ENCODE measurements around the gene ZACN.

ZACN gene

DNA sequence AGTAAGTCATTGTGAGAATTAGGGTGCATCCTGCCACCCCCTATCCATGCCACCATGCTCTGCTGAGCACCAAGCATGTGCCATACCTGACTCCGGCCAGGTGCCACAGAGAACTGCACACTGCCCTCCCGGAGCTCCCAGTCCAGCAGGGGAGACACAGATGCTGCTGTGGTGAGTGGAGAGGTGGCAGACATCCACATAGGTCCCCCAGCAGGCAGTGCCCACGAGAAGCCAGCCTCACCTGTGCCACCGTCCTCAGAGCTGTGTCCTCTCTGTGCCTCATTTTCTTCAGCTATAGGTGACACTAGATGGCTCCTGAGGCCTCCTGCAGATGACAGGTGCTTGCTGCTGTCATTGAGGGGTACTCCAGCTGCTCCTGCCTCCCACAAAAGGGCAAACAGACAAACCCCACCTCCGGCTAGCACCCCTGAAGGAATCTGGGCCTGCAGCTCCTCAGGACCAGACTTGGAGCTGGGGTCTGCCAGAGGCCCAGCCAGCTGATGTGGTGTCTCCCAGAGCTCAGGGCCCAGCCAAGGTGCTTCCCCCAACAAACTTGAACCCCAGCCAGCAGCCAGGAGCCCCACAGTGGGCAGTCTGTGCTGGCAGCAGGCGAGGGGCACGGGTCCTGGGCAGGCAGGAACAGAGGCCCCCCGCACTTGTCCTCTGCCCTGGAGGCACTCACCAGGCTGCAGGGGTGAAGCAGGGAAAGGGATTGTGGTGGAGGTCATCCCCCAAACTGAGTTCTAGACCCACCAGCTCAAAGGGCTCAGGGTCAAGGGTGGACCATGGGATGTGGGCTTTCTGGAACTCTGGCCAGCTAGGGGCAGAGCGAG lies 45.0 kb downstream of the ZACN start:
- no peak for DNase-seq (ENCODE audit: extremely low spot score, insufficient read length, low read depth)
- FAIRE-seq, result no peak

DNA sequence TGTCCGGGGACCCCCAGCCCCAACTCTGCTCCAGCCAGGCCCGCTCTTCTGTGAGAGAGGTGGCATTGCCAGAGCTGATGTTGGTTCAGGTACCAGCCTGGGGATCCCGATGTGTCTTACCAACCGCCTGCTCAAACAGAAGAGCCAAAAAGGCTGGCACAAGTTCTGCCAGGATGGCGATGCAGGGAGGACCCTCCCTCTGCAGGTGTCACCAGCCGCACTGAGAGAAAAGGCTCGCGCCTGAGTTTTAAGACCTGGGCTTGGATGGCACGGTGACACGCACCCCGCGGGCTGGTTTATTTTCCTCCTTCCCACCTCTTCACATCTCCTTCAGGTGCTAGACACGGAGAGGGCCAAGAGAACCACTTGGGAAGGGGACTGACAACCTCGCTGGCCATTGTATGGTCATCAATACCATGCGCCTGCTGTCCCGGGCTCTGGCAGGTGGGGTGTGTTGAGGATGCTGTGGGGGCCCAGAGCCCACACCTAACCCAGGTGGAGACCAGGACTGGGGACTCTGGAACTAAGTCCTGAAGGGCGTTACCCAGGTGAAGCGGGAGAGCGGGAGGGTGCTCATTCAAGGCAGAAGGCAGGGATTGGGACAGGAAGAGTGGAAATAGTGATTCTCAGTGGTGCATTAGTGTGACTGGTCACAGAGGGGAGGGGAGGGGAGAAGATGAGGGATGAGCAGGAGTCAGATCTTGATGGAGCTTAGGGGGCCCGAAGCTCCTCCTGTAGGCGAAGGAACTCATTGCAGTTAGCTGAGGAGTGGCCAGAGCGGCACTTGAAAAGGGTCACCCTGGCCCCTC lies 45.8 kb downstream of the ZACN start:
- no peak for FAIRE-seq

DNA sequence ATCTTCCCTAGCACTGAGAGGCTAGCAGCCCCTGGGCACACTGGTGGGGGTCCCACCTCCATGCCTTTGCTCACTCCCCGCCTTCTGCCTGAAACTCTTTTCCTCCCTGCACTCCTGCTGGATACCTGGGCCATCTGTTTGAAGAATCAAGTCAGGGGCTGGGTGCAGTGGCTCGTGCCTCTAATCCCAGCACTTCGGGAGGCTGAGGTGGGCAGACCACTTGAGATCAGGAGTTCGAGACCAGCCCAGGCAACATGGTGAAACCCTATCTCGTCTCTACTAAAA lies 46.4 kb downstream of the ZACN start:
- no peak for FAIRE-seq
- DNase-seq (ENCODE audit: extremely low spot score, insufficient read length, low read depth), result no peak

More for the DNA sequence above, 45.8 kb downstream of the ZACN start:
- no peak for DNase-seq (ENCODE audit: extremely low spot score, insufficient read length, low read depth)

DNA sequence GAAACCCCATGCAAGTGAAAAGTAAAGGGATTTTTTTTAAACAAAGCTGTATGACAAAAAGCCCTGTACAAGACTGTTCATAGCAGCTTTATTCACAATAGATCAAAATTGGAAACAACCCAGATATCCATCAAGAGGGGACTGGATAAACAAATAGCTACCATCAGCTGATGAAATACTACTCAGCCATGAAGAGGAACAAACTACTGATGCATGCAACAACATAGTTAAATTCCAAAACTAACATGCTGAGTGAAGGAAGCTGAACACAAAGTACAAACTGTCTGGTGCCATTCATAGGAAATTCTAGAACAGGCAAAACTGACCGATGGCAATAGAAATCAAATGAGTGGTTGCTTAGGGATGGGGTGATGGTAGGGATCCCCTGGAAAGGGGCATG lies 46.9 kb downstream of the ZACN start:
- FAIRE-seq (no peak), DNase-seq (ENCODE audit: extremely low spot score, insufficient read length, low read depth) (no peak)

DNA sequence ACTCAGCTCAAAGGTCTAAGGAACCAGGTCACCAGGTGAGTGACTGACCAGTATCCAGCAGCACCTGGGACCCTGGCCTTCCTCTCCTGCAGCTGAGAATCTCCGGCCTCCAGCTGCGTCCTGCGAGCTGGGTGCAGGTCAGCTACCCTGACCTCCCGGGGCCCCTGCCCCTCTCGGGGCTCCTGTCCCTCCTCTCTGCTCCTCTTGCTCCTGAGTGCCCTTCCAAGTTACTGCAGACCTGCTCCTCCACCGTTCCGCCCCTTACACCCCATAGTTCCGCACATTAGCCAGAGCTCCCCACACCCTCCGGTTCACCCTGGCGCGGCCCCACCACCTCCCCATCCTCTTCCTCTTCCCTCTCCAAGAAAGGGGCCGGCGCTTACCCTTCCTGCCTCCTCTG lies 51.5 kb downstream of the ZACN start:
- no peak for FAIRE-seq
- no peak for DNase-seq (ENCODE audit: extremely low spot score, insufficient read length, low read depth)

DNA sequence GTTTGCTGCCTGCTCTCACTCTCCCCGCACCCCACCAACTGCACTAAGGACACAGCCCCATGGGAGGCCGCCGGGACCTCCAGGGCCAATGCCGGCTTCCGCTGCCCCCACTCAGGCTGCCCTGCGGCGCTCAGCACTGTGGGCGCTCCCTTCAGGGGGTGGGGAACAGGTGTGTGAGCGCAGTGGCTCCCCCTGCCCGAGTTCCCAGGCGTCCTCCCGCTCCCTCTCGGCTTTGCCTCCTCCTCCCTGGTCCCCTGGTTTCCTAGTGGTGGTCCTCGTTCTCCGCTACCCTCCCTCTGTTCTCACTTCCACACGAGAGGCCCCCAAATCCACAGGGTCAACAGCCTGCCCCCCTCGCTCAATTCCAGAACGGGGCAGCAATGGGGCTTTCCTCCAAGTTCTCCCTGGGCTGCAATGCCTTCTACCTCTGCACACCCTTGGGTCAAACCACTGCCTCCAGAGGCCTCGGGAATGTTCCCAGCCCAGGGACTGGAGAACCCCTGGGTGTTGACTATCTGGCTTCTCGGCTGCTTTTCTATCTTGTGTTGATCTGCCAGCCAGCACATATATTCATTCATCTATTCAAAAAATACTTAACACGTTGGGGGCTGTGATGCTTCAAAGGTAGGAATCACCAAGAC lies 52.2 kb downstream of the ZACN start:
- no peak for FAIRE-seq

DNA sequence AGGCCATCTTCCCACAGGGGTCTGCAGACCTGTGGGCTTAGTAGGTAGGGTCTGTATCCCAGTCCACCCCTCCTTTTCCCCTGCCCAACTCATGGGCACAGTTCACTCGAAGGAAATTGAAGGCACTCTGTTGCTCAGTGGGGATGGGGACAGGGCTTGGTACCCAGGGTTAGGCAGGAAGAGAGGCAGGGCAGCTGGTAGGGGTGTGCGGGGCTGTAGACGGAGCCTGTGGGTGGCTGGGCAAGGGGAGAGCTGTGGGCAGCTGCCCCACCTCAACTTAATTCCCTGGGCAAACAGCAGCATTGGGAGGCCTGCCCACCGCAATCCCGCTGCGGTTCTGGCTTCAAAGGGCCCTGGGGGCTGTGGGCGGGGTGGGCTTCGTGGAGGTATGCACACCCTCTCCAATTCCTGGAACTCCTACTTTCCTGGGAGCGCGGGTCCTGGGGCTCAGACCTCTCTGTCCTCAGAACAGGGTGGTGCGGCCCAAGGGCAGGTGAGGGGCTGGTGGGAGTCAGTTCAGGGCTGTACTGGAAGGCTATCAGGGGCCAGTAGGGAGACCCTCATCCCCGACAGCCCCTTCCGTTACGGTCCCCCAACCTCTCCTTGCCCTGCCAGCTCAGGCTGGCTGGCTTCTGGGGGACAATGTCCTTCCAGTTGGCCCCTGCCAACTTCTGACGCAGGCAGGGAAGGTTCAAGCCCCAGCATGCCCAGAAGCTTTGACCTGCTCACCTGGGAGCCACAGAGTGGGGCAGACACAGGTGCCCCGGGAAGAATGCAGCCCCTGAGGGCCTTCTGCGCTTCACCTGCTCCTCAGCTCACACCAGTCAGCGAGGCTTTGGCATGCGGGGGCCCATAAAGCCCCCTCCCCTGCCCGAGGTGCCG lies 53.0 kb downstream of the ZACN start:
- DNase-seq (ENCODE audit: extremely low spot score, insufficient read length, low read depth), result no peak

More for the DNA sequence above, 52.2 kb downstream of the ZACN start:
- no peak for DNase-seq (ENCODE audit: extremely low spot score, insufficient read length, low read depth)

More for the DNA sequence above, 53.0 kb downstream of the ZACN start:
- FAIRE-seq, result no peak

Data from GM18507 (cell line).